Gastroesophageal sphincter (tissue), 3 donors: ENCODE data around the gene NOP10.

ENCODE experiments used
- CTCF ChIP-seq, 4 experiments: fragments of 200-600 bp in 2 of 4; fragments of 450-650 bp in 2 of 4; sonication (generic) in 1 of 4; IDR thresholded peaks; one replicate each; pipeline ENCODE4 v1.5.1; 2017 to 2019; ENCODE audit warnings: antibody characterized with exemption in 4 of 4, mild to moderate bottlenecking in 2 of 4, moderate library complexity in 2 of 4
- EP300 ChIP-seq: sonication (generic); formaldehyde crosslinking; IDR thresholded peaks from one replicate; pipeline ENCODE4 v1.6.1; 2017; ENCODE audit warnings: antibody characterized with exemption, mild to moderate bottlenecking
- POLR2A ChIP-seq, 2 donors: fragments of 450-650 bp; IDR thresholded peaks; one replicate each; pipeline ENCODE4 v1.6.1; 2017; ENCODE audit warnings: antibody characterized with exemption in 2 of 2, mild to moderate bottlenecking in 2 of 2, moderate library complexity in 1 of 2
- POLR2AphosphoS5 ChIP-seq: sonication (generic); formaldehyde crosslinking; IDR thresholded peaks from one replicate; pipeline ENCODE4 v1.6.1; 2017; ENCODE audit warnings: antibody characterized with exemption

DNA sequence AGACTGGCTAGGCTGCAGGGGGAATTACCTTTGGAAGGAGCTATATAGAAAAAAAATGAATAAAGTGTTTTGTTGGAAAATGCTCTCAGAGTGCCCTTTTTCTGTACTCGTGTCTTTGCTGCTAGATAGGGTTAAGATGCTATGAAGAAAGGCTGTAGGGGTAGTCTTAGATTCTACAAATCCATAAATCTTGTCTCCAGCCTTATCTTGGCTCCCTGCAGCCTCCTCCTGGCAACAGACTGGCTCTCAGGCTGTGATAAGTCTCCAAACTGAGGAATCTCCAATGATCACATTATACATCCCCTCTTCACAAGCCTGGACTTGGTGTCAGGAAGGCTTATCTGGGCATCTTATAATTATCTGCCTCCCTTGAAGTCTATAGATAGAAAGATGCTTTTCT is 14.7 kb upstream of the NOP10 start:
- no peak for TF ChIP-seq POLR2A (IDR thresholded peaks at IDR 0.05)
- TF ChIP-seq CTCF (IDR thresholded peaks at IDR 0.05) = no peak
- TF ChIP-seq EP300 = no peak
- TF ChIP-seq POLR2AphosphoS5 = no peak
